Measurements from ENCODE around the gene PTPRCAP.
"Not testable (repeated sequence)": the region's sequence is repeated elsewhere in the genome, so short reads cannot be mapped to it uniquely, and the experiment has no call there.

PTPRCAP gene

DNA sequence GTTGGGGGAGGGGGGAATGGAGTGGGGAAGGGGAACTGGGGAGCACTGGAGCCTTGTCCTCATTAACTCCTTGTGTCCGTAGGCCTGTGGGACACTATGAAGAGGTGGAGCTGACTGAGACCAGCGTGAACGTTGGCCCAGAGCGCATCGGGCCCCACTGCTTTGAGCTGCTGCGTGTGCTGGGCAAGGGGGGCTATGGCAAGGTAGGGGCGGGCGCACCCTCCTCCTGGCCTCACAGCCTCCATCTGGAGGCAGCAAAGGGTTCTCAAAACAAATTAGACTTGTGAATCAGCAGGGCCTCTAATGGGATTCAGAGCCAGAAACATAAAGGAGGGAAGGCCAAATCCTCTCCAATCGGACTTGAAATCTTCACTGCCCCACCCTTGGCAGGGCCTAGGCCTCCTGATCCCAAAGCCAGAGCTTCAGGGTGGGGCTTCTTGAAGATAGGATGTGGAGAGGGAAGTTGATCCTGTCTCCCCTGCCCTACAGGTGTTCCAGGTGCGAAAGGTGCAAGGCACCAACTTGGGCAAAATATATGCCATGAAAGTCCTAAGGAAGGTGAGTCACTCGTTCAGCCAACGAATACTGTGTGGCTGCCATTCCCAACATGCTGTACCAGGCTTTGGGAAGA is 8.3 kb downstream of the PTPRCAP start:
- H3K27me3 ChIP-seq (ENCODE audit: insufficient read depth, poor library complexity, severe bottlenecking) = no peaks in the 10 kb centered on the region
- TF ChIP-seq SPI1 (IDR thresholded peaks at IDR 0.05; ENCODE audit: borderline replicate concordance, low read depth) = no peak
- TF ChIP-seq, protein P1, sequence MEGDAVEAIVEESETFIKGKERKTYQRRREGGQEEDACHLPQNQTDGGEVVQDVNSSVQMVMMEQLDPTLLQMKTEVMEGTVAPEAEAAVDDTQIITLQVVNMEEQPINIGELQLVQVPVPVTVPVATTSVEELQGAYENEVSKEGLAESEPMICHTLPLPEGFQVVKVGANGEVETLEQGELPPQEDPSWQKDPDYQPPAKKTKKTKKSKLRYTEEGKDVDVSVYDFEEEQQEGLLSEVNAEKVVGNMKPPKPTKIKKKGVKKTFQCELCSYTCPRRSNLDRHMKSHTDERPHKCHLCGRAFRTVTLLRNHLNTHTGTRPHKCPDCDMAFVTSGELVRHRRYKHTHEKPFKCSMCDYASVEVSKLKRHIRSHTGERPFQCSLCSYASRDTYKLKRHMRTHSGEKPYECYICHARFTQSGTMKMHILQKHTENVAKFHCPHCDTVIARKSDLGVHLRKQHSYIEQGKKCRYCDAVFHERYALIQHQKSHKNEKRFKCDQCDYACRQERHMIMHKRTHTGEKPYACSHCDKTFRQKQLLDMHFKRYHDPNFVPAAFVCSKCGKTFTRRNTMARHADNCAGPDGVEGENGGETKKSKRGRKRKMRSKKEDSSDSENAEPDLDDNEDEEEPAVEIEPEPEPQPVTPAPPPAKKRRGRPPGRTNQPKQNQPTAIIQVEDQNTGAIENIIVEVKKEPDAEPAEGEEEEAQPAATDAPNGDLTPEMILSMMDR (IDR thresholded peaks at IDR 0.05; ENCODE audit: insufficient read depth, low read length) = no peak
- TF ChIP-seq POLR2AphosphoS5 (IDR thresholded peaks at IDR 0.05; ENCODE audit: low read depth) = no peak
- TF ChIP-seq, protein P2, sequence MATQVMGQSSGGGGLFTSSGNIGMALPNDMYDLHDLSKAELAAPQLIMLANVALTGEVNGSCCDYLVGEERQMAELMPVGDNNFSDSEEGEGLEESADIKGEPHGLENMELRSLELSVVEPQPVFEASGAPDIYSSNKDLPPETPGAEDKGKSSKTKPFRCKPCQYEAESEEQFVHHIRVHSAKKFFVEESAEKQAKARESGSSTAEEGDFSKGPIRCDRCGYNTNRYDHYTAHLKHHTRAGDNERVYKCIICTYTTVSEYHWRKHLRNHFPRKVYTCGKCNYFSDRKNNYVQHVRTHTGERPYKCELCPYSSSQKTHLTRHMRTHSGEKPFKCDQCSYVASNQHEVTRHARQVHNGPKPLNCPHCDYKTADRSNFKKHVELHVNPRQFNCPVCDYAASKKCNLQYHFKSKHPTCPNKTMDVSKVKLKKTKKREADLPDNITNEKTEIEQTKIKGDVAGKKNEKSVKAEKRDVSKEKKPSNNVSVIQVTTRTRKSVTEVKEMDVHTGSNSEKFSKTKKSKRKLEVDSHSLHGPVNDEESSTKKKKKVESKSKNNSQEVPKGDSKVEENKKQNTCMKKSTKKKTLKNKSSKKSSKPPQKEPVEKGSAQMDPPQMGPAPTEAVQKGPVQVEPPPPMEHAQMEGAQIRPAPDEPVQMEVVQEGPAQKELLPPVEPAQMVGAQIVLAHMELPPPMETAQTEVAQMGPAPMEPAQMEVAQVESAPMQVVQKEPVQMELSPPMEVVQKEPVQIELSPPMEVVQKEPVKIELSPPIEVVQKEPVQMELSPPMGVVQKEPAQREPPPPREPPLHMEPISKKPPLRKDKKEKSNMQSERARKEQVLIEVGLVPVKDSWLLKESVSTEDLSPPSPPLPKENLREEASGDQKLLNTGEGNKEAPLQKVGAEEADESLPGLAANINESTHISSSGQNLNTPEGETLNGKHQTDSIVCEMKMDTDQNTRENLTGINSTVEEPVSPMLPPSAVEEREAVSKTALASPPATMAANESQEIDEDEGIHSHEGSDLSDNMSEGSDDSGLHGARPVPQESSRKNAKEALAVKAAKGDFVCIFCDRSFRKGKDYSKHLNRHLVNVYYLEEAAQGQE (IDR thresholded peaks at IDR 0.05; ENCODE audit: insufficient replicate concordance, low read depth) = no peak
- no peak for TF ChIP-seq GABPA (IDR thresholded peaks at IDR 0.05; ENCODE audit: low read depth)
- DNase-seq (ENCODE audit: low read depth in 1 of 2, low spot score in 1 of 2) = no peak
- peak overlapping the region; percentile 84 for H3K4me3 ChIP-seq (replicated peaks; ENCODE audit: insufficient read depth, low read length)
- peak overlapping the region; percentile 74 for H3K27ac ChIP-seq (replicated peaks)

DNA sequence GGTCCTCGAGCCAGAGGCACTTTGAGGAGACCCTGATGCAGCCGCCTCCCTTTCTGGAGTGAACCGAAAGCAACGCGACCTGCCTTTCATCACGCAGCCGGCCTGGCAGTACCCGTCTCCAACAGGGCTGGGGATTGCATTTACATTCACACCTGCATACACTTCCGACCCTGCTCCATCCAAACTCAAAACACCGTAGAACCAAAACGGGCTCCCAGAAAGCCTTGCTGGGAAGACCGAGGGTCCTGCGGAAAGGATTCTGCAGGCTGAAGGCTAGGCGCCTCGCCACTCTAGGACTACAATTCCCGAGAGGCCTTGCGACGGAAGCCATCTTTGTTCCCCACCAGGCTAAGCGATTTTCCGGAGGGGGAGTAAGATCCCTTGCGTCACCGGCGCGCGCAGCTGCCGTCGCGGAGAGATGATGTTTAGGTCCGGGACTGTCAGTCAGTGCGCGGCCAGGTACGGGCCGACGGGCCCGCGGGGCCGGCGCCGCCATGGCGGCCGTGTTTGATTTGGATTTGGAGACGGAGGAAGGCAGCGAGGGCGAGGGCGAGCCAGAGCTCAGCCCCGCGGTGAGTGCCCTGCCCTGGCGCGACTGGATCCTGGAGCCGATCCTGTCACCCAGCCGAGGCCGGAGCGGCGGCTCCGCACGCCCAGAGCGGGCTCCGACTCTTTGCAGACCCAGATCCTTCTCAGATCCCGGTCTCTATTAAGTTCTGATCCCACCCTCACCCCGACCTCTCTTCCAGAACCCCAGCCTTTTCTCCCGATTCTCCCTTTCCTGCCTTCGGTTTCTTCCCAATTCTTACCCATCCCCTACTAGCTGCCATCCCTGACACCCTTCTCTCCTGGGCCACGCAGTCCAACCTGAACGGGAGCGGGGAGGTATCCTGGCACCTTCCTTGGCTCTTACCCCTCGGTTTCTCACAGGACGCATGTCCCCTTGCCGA is 9.2 kb downstream of the PTPRCAP start, which contains the start of gene RPS6KB2:
Gene RPS6KB2 (plus strand): TSS at position 443 of the 950 bp plus-strand sequence. CDS start 52 bp downstream, at position 495.
- Histone ChIP-seq H3K27me3 (ENCODE audit: insufficient read depth, poor library complexity, severe bottlenecking) (no peaks in the 10 kb centered on the region), H3K27ac (replicated peaks) (peak within 1 kb of the TSS; percentile 74), H3K4me3 (replicated peaks; ENCODE audit: insufficient read depth, low read length) (peak within 1 kb of the TSS; percentile 84)
- TF ChIP-seq, protein P1 (IDR thresholded peaks at IDR 0.05; ENCODE audit: insufficient read depth, low read length) = no peak
- TF ChIP-seq GABPA (IDR thresholded peaks at IDR 0.05; ENCODE audit: low read depth) (peak; percentile 8; the same call in 1 of the 2 replicates), POLR2AphosphoS5 (IDR thresholded peaks at IDR 0.05; ENCODE audit: low read depth) (peak; percentile 57; the same call in 1 of the 2 replicates), SPI1 (IDR thresholded peaks at IDR 0.05; ENCODE audit: borderline replicate concordance, low read depth) (peak; percentile 32; the same call in 1 of the 2 replicates)
- TF ChIP-seq, protein P2 (IDR thresholded peaks at IDR 0.05; ENCODE audit: insufficient replicate concordance, low read depth) = no peak
- DNase-seq (ENCODE audit: low read depth in 1 of 2, low spot score in 1 of 2) = peak; percentile 95 to 98

DNA sequence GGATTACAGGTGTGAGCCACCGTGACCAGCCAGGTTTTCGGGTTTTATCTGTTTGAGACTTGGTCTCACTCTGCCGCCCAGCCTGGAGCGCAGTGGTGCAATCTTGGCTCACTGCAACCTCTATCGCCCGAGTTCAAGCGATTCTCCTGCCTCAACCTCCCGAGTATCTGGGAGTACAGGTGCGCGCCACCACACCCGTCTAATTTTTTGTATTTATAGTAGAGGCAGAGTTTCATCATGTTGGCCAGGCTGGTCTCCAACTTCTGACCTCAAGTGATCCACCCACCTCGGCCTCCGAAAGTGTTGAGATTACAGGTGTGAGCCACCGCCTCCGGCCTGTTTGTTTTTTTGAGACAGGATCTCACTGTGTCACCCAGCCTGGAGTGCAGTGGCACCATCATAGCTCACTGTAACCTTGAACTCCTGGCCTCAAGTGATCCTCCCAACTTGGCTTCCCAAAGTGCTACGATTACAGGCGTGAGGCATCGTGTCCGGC is 10.1 kb downstream of the PTPRCAP start:
- Histone ChIP-seq H3K4me3 (replicated peaks; ENCODE audit: insufficient read depth, low read length) (peak overlapping the region; percentile 84), H3K27ac (replicated peaks) (peak overlapping the region; percentile 74)
- H3K27me3 ChIP-seq (ENCODE audit: insufficient read depth, poor library complexity, severe bottlenecking) = not testable (repeated sequence)

More for the DNA sequence above, 10.1 kb downstream of the PTPRCAP start:
- not testable (repeated sequence) for DNase-seq (ENCODE audit: low read depth in 1 of 2, low spot score in 1 of 2)

All from HL-60 (cell line).